Measurements from ENCODE around the gene SEC14L6. TPM values are rescaled to one million over a fixed set of nuclear protein-coding genes. Genes with fewer than 3 reads are reported as not detected.

SEC14L6 gene
- total RNA-seq, 6 experiments from 2014 or later: 0.06 to 0.39 (median 0.12) TPM; not detected in 1

- intact Hi-C loops (cut with DNase I): no loop called here
- H3K36me3 ChIP-seq: no peaks in the 10 kb centered on the region
- WGBS (ENCODE audit: insufficient coverage, low coverage, low lambda C conversion rate, missing lambda C conversion rate): 91% methylated on average over 4 of the region's 4 CpGs
- DNase-seq (no peak), ATAC-seq (no peak)
- no peak overlapping the region for H3K27ac ChIP-seq
- H3K4me1 ChIP-seq: peaks cover 0 to 36% (median 4%) of the 10 kb centered on the region in 4 donors
- H3K9me3 ChIP-seq: no peaks in the 10 kb centered on the region
- no peak overlapping the region for H3K4me3 ChIP-seq
- no peak for TF ChIP-seq POLR2A (IDR thresholded peaks at IDR 0.05)
- TF ChIP-seq CTCF (IDR thresholded peaks at IDR 0.05): no peak
- no peaks in the 10 kb centered on the region for H3K27me3 ChIP-seq
Measured at GRCh38 chr22:30507670-30508069, 38.9 kb downstream of the SEC14L6 start.

- Histone ChIP-seq H3K27ac (no peak overlapping the region), H3K36me3 (no peaks in the 10 kb centered on the region), H3K4me3 (no peak overlapping the region), H3K4me1 (peaks cover 0 to 36% (median 4%) of the 10 kb centered on the region in 4 donors), H3K9me3 (no peaks in the 10 kb centered on the region), H3K27me3 (no peaks in the 10 kb centered on the region)
- intact Hi-C loops (cut with DNase I): no loop called here
- no peak for TF ChIP-seq POLR2A (IDR thresholded peaks at IDR 0.05)
- TF ChIP-seq CTCF (IDR thresholded peaks at IDR 0.05): no peak
- DNase-seq: peak; percentile 79 to 93 (median 91)
- ATAC-seq: peak; percentile 58 to 68 (median 61)
- 28% methylated on average over 6 of the region's 8 CpGs for WGBS (ENCODE audit: insufficient coverage, low coverage, low lambda C conversion rate, missing lambda C conversion rate)
Measured at GRCh38 chr22:30506507-30506968, 40.0 kb downstream of the SEC14L6 start.

- WGBS (ENCODE audit: insufficient coverage, low coverage, low lambda C conversion rate, missing lambda C conversion rate): 83% methylated on average over 6 of the region's 12 CpGs
- ATAC-seq (no peak), DNase-seq (no peak)
- intact Hi-C loops (cut with DNase I): no loop called here
- Histone ChIP-seq H3K9me3 (no peaks in the 10 kb centered on the region), H3K27ac (no peak overlapping the region), H3K36me3 (no peaks in the 10 kb centered on the region), H3K4me3 (no peak overlapping the region), H3K4me1 (peaks cover 0 to 38% (median 4%) of the 10 kb centered on the region in 4 donors), H3K27me3 (no peaks in the 10 kb centered on the region)
- no peak for TF ChIP-seq POLR2A (IDR thresholded peaks at IDR 0.05)
- no peak for TF ChIP-seq CTCF (IDR thresholded peaks at IDR 0.05)
Measured at GRCh38 chr22:30503551-30503950, 43.0 kb downstream of the SEC14L6 start.

GRCh38 chr22:30502911-30503310 is 43.6 kb downstream of the SEC14L6 start:
- TF ChIP-seq POLR2A (IDR thresholded peaks at IDR 0.05) (no peak), CTCF (IDR thresholded peaks at IDR 0.05) (no peak)
- Histone ChIP-seq H3K4me1 (peaks cover 0 to 44% (median 4%) of the 10 kb centered on the region in 4 donors), H3K36me3 (no peaks in the 10 kb centered on the region), H3K27me3 (no peaks in the 10 kb centered on the region), H3K9me3 (no peaks in the 10 kb centered on the region), H3K4me3 (no peak overlapping the region), H3K27ac (no peak overlapping the region)
- 67% methylated on average over 2 of the region's 3 CpGs for WGBS (ENCODE audit: insufficient coverage, low coverage, low lambda C conversion rate, missing lambda C conversion rate)
- intact Hi-C loops (cut with DNase I): no loop called here
- ATAC-seq: no peak
- DNase-seq: no peak

GRCh38 chr22:30502153-30502552 is 44.4 kb downstream of the SEC14L6 start:
- intact Hi-C loops (cut with DNase I): no loop called here
- no peak for DNase-seq
- no peak overlapping the region for H3K27ac ChIP-seq
- WGBS (ENCODE audit: insufficient coverage, low coverage, low lambda C conversion rate, missing lambda C conversion rate): 61% methylated on average over 2 of the region's 4 CpGs
- no peaks in the 10 kb centered on the region for H3K27me3 ChIP-seq
- no peaks in the 10 kb centered on the region for H3K9me3 ChIP-seq
- H3K36me3 ChIP-seq: no peaks in the 10 kb centered on the region
- no peak overlapping the region for H3K4me3 ChIP-seq
- peaks cover 0 to 50% (median 5%) of the 10 kb centered on the region in 4 donors for H3K4me1 ChIP-seq
- no peak for ATAC-seq
- no peak for TF ChIP-seq POLR2A (IDR thresholded peaks at IDR 0.05)
- no peak for TF ChIP-seq CTCF (IDR thresholded peaks at IDR 0.05)
